K562 (cell line): ENCODE data around the gene DNAJB2. TPM values are rescaled to one million over a fixed set of nuclear protein-coding genes. Genes with fewer than 3 reads are reported as not detected.
A peak's percentile ranks its signal among the peaks of the same experiment; 100 is the strongest.

Source experiments
- ATAC-seq: fragments of 200-7000 bp; cut with Tn5 transposase; 3 replicates; pipeline ENCODE4 v1.9.1; 2020; ENCODE audit warnings: moderate library complexity
- BruUV-seq: library from RNA; stranded (reverse); fragments of 400-500 nt; replicated peaks from 2 replicates; lab custom pipeline; 2021; lab: Mats Ljungman, UMichigan
- CTCF ChIA-PET: fragments of 300-600 bp; formaldehyde crosslinking; extraction: SDS; loops from one replicate; lab custom pipeline; 2021; ENCODE audit warnings: low intra/inter-chr PET ratio; lab: Yijun Ruan, JAX
- POLR2A ChIA-PET: fragments of 300-600, 350-650 bp; sonication (Branson Sonifier 250); formaldehyde crosslinking; extraction: SDS; loops from one replicate; lab custom pipeline; 2021; ENCODE audit warnings: antibody characterized with exemption, inconsistent platforms; lab: Yijun Ruan, JAX
- DNase-seq, 4 experiments: peaks; one replicate each; pipeline versions ENCODE4 v3.0.0 to v3.0.0-alpha.2; 2011 to 2018; ENCODE audit warnings: low spot score in 3 of 4, mixed read lengths in 3 of 4; ENCODE audit errors: extremely low read depth in 1 of 4
- FAIRE-seq: peaks from 2 replicates; lab custom pipeline; 2011; peaks lifted over from hg19 to GRCh38; lab: Jason Lieb, UNC
- H2AFZ ChIP-seq: 2 replicates; pipeline ENCODE4 v1.6.0; 2011; ENCODE audit warnings: low read depth, low read length, control low read depth, inconsistent platforms
- H3K27ac ChIP-seq: fragments of 200-600 bp; 3 replicates; pipeline ENCODE4 v1.8.0; 2011; ENCODE audit warnings: low read depth, mild to moderate bottlenecking, control low read depth, inconsistent platforms, low read length, moderate library complexity, mixed read lengths; ENCODE audit errors: extremely low read depth
- H3K27me3 ChIP-seq, 2 experiments: fragments of 300-600 bp in 1 of 2; 2 replicates in 1 of 2; 3 replicates in 1 of 2; pipeline versions ENCODE4 v1.6.0 to v1.8.0; 2011; ENCODE audit warnings: inconsistent platforms in 2 of 2, low read length in 2 of 2, mild to moderate bottlenecking in 1 of 2, mixed read lengths in 1 of 2, moderate library complexity in 1 of 2; ENCODE audit not compliant: control insufficient read depth in 2 of 2, insufficient read depth in 2 of 2
- H3K36me3 ChIP-seq: fragments of 300-600 bp; 3 replicates; pipeline ENCODE4 v1.8.0; 2011; ENCODE audit warnings: mild to moderate bottlenecking, low read length, inconsistent platforms; ENCODE audit not compliant: control insufficient read depth, insufficient read depth
- H3K4me1 ChIP-seq, 2 experiments: fragments of 200-600 bp in 1 of 2; replicated peaks in 1 of 2; 2 replicates in 1 of 2; 3 replicates in 1 of 2; pipeline versions ENCODE4 v1.5.1 to v1.8.0; 2011; ENCODE audit warnings: inconsistent platforms in 2 of 2, low read length in 2 of 2, mild to moderate bottlenecking in 1 of 2, mixed read lengths in 1 of 2, moderate library complexity in 1 of 2; ENCODE audit not compliant: control insufficient read depth in 2 of 2, insufficient read depth in 2 of 2
- H3K4me2 ChIP-seq: 2 replicates; pipeline ENCODE4 v1.6.1; 2011; ENCODE audit warnings: low read length, control low read depth, inconsistent platforms, mixed read lengths; ENCODE audit not compliant: insufficient read depth
- H3K4me3 ChIP-seq: fragments of 200-600 bp; sonication (generic), shearing (Covaris generic); 2 replicates; pipeline ENCODE4 v1.5.1; 2016; ENCODE audit warnings: control low read depth, inconsistent platforms
- H3K79me2 ChIP-seq: fragments of 200-600 bp; 3 replicates; pipeline ENCODE4 v1.8.0; 2011; ENCODE audit warnings: low read length, inconsistent platforms; ENCODE audit not compliant: control insufficient read depth, insufficient read depth
- H3K9ac ChIP-seq, 2 experiments: 2 replicates each; pipeline versions ENCODE4 v1.6.0 to v1.6.1; 2011; ENCODE audit warnings: low read depth in 2 of 2, low read length in 2 of 2, control low read depth in 1 of 2, inconsistent platforms in 1 of 2, mild to moderate bottlenecking in 1 of 2, mixed read lengths in 1 of 2; ENCODE audit not compliant: insufficient read depth in 1 of 2
- H3K9me1 ChIP-seq: one replicate; pipeline ENCODE4 v1.6.0; 2011; ENCODE audit warnings: inconsistent platforms, mild to moderate bottlenecking, low read length, moderate library complexity; ENCODE audit not compliant: control insufficient read depth, insufficient read depth
- H3K9me3 ChIP-seq: replicated peaks from 2 replicates; pipeline ENCODE4 v1.5.1; 2011; ENCODE audit warnings: low read depth, low read length, inconsistent platforms; ENCODE audit not compliant: control insufficient read depth, insufficient read depth
- H4K20me1 ChIP-seq: replicated peaks from 2 replicates; pipeline ENCODE4 v1.6.1; 2011; ENCODE audit warnings: low read length, inconsistent platforms, mixed read lengths; ENCODE audit not compliant: control insufficient read depth, insufficient read depth
- CREBBP ChIP-seq: IDR thresholded peaks from one replicate; pipeline ENCODE4 v1.6.1; 2012; ENCODE audit warnings: low read depth, mild to moderate bottlenecking, control low read depth, inconsistent platforms, low read length
- CTBP1 ChIP-seq: fragments of 450-650 bp; IDR thresholded peaks from 2 replicates; pipeline ENCODE4 v1.6.1; 2016; ENCODE audit warnings: borderline replicate concordance
- HMGN3 ChIP-seq: IDR thresholded peaks from 2 replicates; pipeline ENCODE4 v1.6.1; 2011; ENCODE audit warnings: borderline replicate concordance, low read depth, mild to moderate bottlenecking, mixed read lengths, low read length; ENCODE audit not compliant: insufficient read length; ENCODE audit errors: extremely low read depth
- LCOR ChIP-seq: sonication (generic); formaldehyde crosslinking; IDR thresholded peaks from 2 replicates; pipeline ENCODE4 v1.8.0; 2022; ENCODE audit warnings: mild to moderate bottlenecking, missing genetic modification reagents
- MTA3 ChIP-seq: fragments of 450-650 bp; formaldehyde crosslinking; IDR thresholded peaks from 2 replicates; pipeline ENCODE4 v1.6.1; 2017; ENCODE audit warnings: mild to moderate bottlenecking, borderline replicate concordance
- NRF1 ChIP-seq, 2 experiments: fragments of 450-650 bp; IDR thresholded peaks in 1 of 2; conservative IDR thresholded peaks in 1 of 2; 2 replicates each; pipeline ENCODE4 v1.6.1; 2014; ENCODE audit warnings: mild to moderate bottlenecking in 2 of 2
- POLR2B ChIP-seq: fragments of 450-650 bp; IDR thresholded peaks from 2 replicates; pipeline ENCODE4 v1.6.1; 2018; ENCODE audit warnings: low read depth; ENCODE audit not compliant: partially characterized antibody
- SIN3A ChIP-seq, 2 experiments: fragments of 150-350 bp in 1 of 2; IDR thresholded peaks; 2 replicates each; pipeline ENCODE4 v1.6.1; 2011 to 2016; ENCODE audit warnings: borderline replicate concordance in 2 of 2, low read depth in 2 of 2, low read length in 2 of 2, mild to moderate bottlenecking in 2 of 2, moderate library complexity in 2 of 2; ENCODE audit not compliant: control insufficient read depth in 1 of 2
- SP1 ChIP-seq: sonication (generic); formaldehyde crosslinking; IDR thresholded peaks from 2 replicates; pipeline ENCODE4 v1.8.1; 2022; ENCODE audit warnings: mild to moderate bottlenecking, missing genetic modification reagents
- TARDBP ChIP-seq: fragments of 450-650 bp; IDR thresholded peaks from 2 replicates; pipeline ENCODE4 v1.6.1; 2016
- WGBS: fragments of 100-300 bp; shearing (Covaris generic); methylation state at CpG from one replicate; pipeline ENCODE4 v1.1.6; 2016; ENCODE audit warnings: low coverage, mixed read lengths; ENCODE audit not compliant: insufficient coverage; ENCODE audit errors: missing lambda C conversion rate; 5-methylcytosine and 5-hydroxymethylcytosine counted together
- in situ Hi-C: fragments of 300-500 bp; cut with MboI; formaldehyde crosslinking; loops from 4 replicates; pipeline ENCODE4 v1.15.0; 2018; ENCODE audit warnings: inconsistent platforms, mixed read lengths
- intact Hi-C: fragments of 100-400 bp; cut with micrococcal nuclease; formaldehyde crosslinking; loops from 2 replicates; pipeline ENCODE4 v1.14.2; 2022
- polyA plus RNA-seq, 8 experiments: library from polyadenylated mRNA; depleted of rRNA in 4 of 8; stranded (reverse) in 5 of 8; unstranded in 3 of 8; fragments of >200 nt; fragmentation: Nextera tagmentation in 2 of 8; fragmentation: Illumina TruSeq in 1 of 8; extraction: Ambion mirVana in 2 of 8; extraction: Trizol in 1 of 8; gene quantifications; 2 replicates each; pipeline versions ENCODE4 v1.2.1 to v1.2.3, GENCODE V29; 2011 to 2014; ENCODE audit warnings: inconsistent platforms in 1 of 8, missing spikeins in 1 of 8
- total RNA-seq, 7 experiments: library from RNA; depleted of rRNA in 6 of 7; stranded (reverse); fragments of >200 nt in 6 of 7; fragmentation: Illumina TruSeq in 2 of 7; extraction: Trizol in 2 of 7; gene quantifications; 2 replicates each; pipeline versions ENCODE4 v1.2.1 to v1.2.3, GENCODE V29; 2011 to 2021; ENCODE audit warnings: low replicate concordance in 1 of 7
- TF ChIP-seq, protein P1 (sequence below), 2 experiments: IDR thresholded peaks; 2 replicates each; pipeline ENCODE4 v1.6.1; 2011; ENCODE audit warnings: borderline replicate concordance in 1 of 2, control low read depth in 1 of 2, low read depth in 1 of 2, low read length in 1 of 2, mild to moderate bottlenecking in 1 of 2, mixed read lengths in 1 of 2, moderate library complexity in 1 of 2; ENCODE audit not compliant: insufficient read depth in 1 of 2, insufficient read length in 1 of 2, poor library complexity in 1 of 2, severe bottlenecking in 1 of 2; ENCODE audit errors: extremely low read depth in 1 of 2
- TF ChIP-seq, protein P2 (sequence below): sonication (generic); formaldehyde crosslinking; IDR thresholded peaks from 2 replicates; pipeline ENCODE4 v1.8.0; 2022; ENCODE audit warnings: mild to moderate bottlenecking, missing genetic modification reagents
- TF ChIP-seq, protein P3 (sequence below): sonication (generic); formaldehyde crosslinking; IDR thresholded peaks from 2 replicates; pipeline ENCODE4 v1.8.0; 2022; ENCODE audit warnings: missing genetic modification reagents, mild to moderate bottlenecking, borderline replicate concordance

DNAJB2 gene
- total and polyA plus RNA-seq, 9 of the 15 experiments (the other 6 are each of a cell fraction or from before 2014, with no cell fraction given) = 0.08 to 3.0 (median 2.2) TPM; not detected in 1

DNA sequence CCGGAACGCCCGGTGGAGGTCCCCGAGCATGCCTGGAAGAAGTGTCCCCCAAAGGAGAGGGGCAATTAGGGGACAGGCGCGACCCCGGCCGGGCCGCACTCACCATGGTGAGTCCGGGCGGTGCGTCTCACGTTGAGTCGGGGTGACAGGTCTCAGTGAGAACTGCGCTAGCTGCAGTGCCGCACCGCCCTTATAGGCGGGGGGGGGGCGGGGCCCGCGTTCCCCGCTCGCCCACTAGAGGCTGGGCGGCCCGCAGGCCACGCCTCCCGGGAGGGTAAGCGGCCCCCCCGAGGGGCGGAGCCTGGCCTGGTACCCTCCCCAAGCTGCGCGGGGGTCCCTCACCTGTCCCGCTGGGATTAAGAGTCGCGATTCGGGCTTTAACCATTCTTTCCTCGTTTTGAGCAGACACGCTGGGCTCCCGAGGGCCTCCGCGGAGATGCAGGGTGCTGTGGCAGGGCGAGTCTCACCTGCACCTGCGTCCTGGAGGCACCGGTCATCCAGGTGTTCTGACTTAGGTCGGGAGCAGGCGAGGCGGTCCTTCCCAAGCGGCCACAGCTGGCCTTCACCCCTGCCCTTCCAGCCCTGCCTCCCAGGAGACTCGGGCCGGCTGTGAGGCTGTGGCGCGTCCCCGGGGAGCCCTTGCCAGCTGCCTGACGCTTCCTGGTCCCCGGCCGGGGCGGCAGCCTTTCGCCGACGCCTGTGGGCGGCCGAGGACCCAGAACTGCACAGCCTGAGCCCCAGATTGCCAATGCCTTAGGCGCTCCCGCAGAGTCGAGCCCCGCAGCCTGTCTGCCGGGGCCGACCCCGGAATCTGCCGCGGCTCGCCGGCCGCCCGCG is 25.2 kb upstream of the DNAJB2 start, which contains the start of gene TUBA4A:
TSS of gene TUBA4A (minus strand) at position 166 of the 837 bp plus-strand sequence. CDS start at position 106, 60 bp downstream.
- Histone ChIP-seq H3K36me3 (peaks cover 32% of the 10 kb centered on the region; the same call in 2 of the 3 replicates), H3K9me1 (no peaks in the 10 kb centered on the region), H4K20me1 (0 out of 2 replicates have a peak, but pooled peaks cover 3% of the 10 kb centered on the region), H3K79me2 (peaks cover 24% of the 10 kb centered on the region), H3K9me3 (no peaks in the 10 kb centered on the region), H3K27me3 (0 out of 5 replicates have a peak, but pooled peaks cover 0 to 4% of the 10 kb centered on the region in 2 experiments), H3K9ac (peak within 1 kb of the TSS; percentile 71 to 92), H3K4me1 (peaks cover 18 to 47% of the 10 kb centered on the region in 2 experiments; a peak in 4 of 5 replicates), H3K27ac (peak within 1 kb of the TSS; percentile 75), H3K4me3 (peak within 1 kb of the TSS; percentile 58), H3K4me2 (peak within 1 kb of the TSS; percentile 82), H2AFZ (peak within 1 kb of the TSS; percentile 88)
- ChIA-PET CTCF (interaction anchor here (0.8 kb wide), 1 partner anchor 41 kb away, joined by 5 read pairs; no protein-coding TSS in a partner anchor), POLR2A (interaction anchor here (0.6 to 2.0 kb wide), 9 partner anchors 9 to 113 kb away, joined by 3 to 8 read pairs (median 3); partner anchors contain the start of genes DNAJB2, GLB1L and STK16)
- ATAC-seq (peak; percentile 92), DNase-seq (peak; percentile 87 to 96 (median 95)), FAIRE-seq (peak; percentile 11)
- intact Hi-C loops (loop anchor here (2.0 kb wide), 1 partner anchor 25 kb away; the partner anchor contains the start of gene DNAJB2), in situ Hi-C loops (no loop called here)
- BruUV-seq = no TSS peak
- WGBS = under 1% methylated on average over 54 of the region's 76 CpGs
- TF ChIP-seq SIN3A (IDR thresholded peaks at IDR 0.05; ENCODE audit: borderline replicate concordance in 2 of 2, control insufficient read depth in 1 of 2, low read depth in 2 of 2, low read length in 2 of 2) (peak in 1 of 2 experiments; percentile 38; a peak in 1 of 4 replicates), LCOR (no peak), MTA3 (peak; percentile 59; the same call in 1 of the 2 replicates), CREBBP (no peak), CTBP1 (peak; percentile 71), POLR2B (peak; percentile 71), SP1 (CRISPR knock-in tag) (peak; percentile 73; the same call in 1 of the 2 replicates), NRF1 (conservative IDR thresholded peaks at IDR 0.05 in 1 of 2, IDR thresholded peaks at IDR 0.05 in 1 of 2) (peak; percentile 71 to 77), HMGN3 (peak; percentile 55), TARDBP (0 out of 2 replicates have a peak, but pooled peaks have one; percentile 28)
- TF ChIP-seq, protein P1, sequence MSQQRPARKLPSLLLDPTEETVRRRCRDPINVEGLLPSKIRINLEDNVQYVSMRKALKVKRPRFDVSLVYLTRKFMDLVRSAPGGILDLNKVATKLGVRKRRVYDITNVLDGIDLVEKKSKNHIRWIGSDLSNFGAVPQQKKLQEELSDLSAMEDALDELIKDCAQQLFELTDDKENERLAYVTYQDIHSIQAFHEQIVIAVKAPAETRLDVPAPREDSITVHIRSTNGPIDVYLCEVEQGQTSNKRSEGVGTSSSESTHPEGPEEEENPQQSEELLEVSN (IDR thresholded peaks at IDR 0.05; ENCODE audit: borderline replicate concordance in 1 of 2, extremely low read depth in 1 of 2, insufficient read depth in 1 of 2, insufficient read length in 1 of 2, low read depth in 1 of 2, low read length in 1 of 2, poor library complexity in 1 of 2, severe bottlenecking in 1 of 2) = no peak
- TF ChIP-seq, protein P2, sequence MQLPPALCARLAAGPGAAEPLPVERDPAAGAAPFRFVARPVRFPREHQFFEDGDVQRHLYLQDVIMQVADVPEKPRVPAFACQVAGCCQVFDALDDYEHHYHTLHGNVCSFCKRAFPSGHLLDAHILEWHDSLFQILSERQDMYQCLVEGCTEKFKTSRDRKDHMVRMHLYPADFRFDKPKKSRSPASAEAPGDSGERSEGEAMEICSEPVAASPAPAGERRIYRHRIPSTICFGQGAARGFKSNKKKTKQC = no peak
- TF ChIP-seq, protein P3, sequence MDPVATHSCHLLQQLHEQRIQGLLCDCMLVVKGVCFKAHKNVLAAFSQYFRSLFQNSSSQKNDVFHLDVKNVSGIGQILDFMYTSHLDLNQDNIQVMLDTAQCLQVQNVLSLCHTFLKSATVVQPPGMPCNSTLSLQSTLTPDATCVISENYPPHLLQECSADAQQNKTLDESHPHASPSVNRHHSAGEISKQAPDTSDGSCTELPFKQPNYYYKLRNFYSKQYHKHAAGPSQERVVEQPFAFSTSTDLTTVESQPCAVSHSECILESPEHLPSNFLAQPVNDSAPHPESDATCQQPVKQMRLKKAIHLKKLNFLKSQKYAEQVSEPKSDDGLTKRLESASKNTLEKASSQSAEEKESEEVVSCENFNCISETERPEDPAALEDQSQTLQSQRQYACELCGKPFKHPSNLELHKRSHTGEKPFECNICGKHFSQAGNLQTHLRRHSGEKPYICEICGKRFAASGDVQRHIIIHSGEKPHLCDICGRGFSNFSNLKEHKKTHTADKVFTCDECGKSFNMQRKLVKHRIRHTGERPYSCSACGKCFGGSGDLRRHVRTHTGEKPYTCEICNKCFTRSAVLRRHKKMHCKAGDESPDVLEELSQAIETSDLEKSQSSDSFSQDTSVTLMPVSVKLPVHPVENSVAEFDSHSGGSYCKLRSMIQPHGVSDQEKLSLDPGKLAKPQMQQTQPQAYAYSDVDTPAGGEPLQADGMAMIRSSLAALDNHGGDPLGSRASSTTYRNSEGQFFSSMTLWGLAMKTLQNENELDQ (CRISPR knock-in tag) = no peak
